ENCODE measurements around the gene BBS12. TPM values are rescaled to one million over a fixed set of nuclear protein-coding genes. Genes with fewer than 3 reads are reported as not detected.
A peak's percentile ranks its signal among the peaks of the same experiment; 100 is the strongest.

BBS12 gene
- total and polyA plus RNA-seq, 9 of the 15 experiments (the other 6 are each of a cell fraction or from before 2014, with no cell fraction given) = 2.7 to 6.5 (median 3.3) TPM

GRCh38 chr4:122775987-122776836 lies 43.7 kb downstream of the BBS12 start:
- no peaks in the 10 kb centered on the region for H4K20me1 ChIP-seq (replicated peaks; ENCODE audit: control insufficient read depth, insufficient read depth, low read length)
- peak; percentile 50 to 87 (median 69) for DNase-seq (ENCODE audit: extremely low read depth in 1 of 4, low spot score in 3 of 4)
- WGBS (ENCODE audit: insufficient coverage, low coverage, missing lambda C conversion rate) = 3% methylated on average over 6 of the region's 6 CpGs
- peak overlapping the region; percentile 59 for H3K27ac ChIP-seq (ENCODE audit: extremely low read depth, low read depth, low read length)
- intact Hi-C loops (cut with micrococcal nuclease) (no loop called here), in situ Hi-C loops (cut with MboI) (no loop called here)
- H3K9me3 ChIP-seq (replicated peaks; ENCODE audit: control insufficient read depth, insufficient read depth, low read depth, low read length) = no peaks in the 10 kb centered on the region
- H3K4me2 ChIP-seq (ENCODE audit: insufficient read depth, low read length) = peak overlapping the region; percentile 71
- H3K79me2 ChIP-seq (ENCODE audit: control insufficient read depth, insufficient read depth, low read length) = no peaks in the 10 kb centered on the region
- peak overlapping the region; percentile 70 for H2AFZ ChIP-seq (ENCODE audit: low read depth, low read length)
- H3K9ac ChIP-seq (ENCODE audit: insufficient read depth in 1 of 2, low read depth in 2 of 2, low read length in 2 of 2) = peak overlapping the region; percentile 31 to 38; a peak in 3 of 4 replicates
- H3K4me1 ChIP-seq (replicated peaks in 1 of 2; ENCODE audit: control insufficient read depth in 2 of 2, insufficient read depth in 2 of 2, low read length in 2 of 2) = peaks cover 8 to 33% of the 10 kb centered on the region in 2 experiments
- ATAC-seq = peak; percentile 86
- H3K36me3 ChIP-seq (ENCODE audit: control insufficient read depth, insufficient read depth, low read length) = no peaks in the 10 kb centered on the region
- H3K9me1 ChIP-seq (ENCODE audit: control insufficient read depth, insufficient read depth, low read length) = no peaks in the 10 kb centered on the region
- no peak overlapping the region for H3K4me3 ChIP-seq
- FAIRE-seq = peak; percentile 94
- POLR2A ChIA-PET = interaction anchor here (1.1 to 1.5 kb wide), 3 partner anchors 8 to 21 kb away, joined by 4 to 5 read pairs (median 5); no protein-coding TSS in a partner anchor
- CTCF ChIA-PET (ENCODE audit: low intra/inter-chr PET ratio) = no interaction called here
- no TSS peak for BruUV-seq (replicated peaks)
- no peaks in the 10 kb centered on the region for H3K27me3 ChIP-seq (ENCODE audit: control insufficient read depth in 2 of 2, insufficient read depth in 2 of 2, low read length in 2 of 2)
- TF ChIP-seq, protein P1, sequence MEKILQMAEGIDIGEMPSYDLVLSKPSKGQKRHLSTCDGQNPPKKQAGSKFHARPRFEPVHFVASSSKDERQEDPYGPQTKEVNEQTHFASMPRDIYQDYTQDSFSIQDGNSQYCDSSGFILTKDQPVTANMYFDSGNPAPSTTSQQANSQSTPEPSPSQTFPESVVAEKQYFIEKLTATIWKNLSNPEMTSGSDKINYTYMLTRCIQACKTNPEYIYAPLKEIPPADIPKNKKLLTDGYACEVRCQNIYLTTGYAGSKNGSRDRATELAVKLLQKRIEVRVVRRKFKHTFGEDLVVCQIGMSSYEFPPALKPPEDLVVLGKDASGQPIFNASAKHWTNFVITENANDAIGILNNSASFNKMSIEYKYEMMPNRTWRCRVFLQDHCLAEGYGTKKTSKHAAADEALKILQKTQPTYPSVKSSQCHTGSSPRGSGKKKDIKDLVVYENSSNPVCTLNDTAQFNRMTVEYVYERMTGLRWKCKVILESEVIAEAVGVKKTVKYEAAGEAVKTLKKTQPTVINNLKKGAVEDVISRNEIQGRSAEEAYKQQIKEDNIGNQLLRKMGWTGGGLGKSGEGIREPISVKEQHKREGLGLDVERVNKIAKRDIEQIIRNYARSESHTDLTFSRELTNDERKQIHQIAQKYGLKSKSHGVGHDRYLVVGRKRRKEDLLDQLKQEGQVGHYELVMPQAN (IDR thresholded peaks at IDR 0.05; ENCODE audit: borderline replicate concordance) = 0 out of 2 replicates have a peak, but pooled peaks have one; percentile 27
- TF ChIP-seq TFAP4 (CRISPR knock-in tag; IDR thresholded peaks at IDR 0.05; ENCODE audit: borderline replicate concordance) = no peak; the same call in none of the 2 replicates
- TF ChIP-seq YBX1 (IDR thresholded peaks at IDR 0.05) = no peak
- TF ChIP-seq, protein P2, sequence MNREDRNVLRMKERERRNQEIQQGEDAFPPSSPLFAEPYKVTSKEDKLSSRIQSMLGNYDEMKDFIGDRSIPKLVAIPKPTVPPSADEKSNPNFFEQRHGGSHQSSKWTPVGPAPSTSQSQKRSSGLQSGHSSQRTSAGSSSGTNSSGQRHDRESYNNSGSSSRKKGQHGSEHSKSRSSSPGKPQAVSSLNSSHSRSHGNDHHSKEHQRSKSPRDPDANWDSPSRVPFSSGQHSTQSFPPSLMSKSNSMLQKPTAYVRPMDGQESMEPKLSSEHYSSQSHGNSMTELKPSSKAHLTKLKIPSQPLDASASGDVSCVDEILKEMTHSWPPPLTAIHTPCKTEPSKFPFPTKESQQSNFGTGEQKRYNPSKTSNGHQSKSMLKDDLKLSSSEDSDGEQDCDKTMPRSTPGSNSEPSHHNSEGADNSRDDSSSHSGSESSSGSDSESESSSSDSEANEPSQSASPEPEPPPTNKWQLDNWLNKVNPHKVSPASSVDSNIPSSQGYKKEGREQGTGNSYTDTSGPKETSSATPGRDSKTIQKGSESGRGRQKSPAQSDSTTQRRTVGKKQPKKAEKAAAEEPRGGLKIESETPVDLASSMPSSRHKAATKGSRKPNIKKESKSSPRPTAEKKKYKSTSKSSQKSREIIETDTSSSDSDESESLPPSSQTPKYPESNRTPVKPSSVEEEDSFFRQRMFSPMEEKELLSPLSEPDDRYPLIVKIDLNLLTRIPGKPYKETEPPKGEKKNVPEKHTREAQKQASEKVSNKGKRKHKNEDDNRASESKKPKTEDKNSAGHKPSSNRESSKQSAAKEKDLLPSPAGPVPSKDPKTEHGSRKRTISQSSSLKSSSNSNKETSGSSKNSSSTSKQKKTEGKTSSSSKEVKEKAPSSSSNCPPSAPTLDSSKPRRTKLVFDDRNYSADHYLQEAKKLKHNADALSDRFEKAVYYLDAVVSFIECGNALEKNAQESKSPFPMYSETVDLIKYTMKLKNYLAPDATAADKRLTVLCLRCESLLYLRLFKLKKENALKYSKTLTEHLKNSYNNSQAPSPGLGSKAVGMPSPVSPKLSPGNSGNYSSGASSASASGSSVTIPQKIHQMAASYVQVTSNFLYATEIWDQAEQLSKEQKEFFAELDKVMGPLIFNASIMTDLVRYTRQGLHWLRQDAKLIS (CRISPR knock-in tag; IDR thresholded peaks at IDR 0.05) = no peak
- TF ChIP-seq ZNF668 (CRISPR knock-in tag; IDR thresholded peaks at IDR 0.05) = no peak
- TF ChIP-seq ZNF24 (IDR thresholded peaks at IDR 0.05) = no peak
- TF ChIP-seq ZNF764 (CRISPR knock-in tag; IDR thresholded peaks at IDR 0.05; ENCODE audit: low read depth) = no peak
- no peak for TF ChIP-seq HNRNPLL (IDR thresholded peaks at IDR 0.05; ENCODE audit: low read depth, low read length, poor library complexity, severe bottlenecking)
- peak; percentile 15; the same call in 1 of the 2 replicates for TF ChIP-seq EP400 (IDR thresholded peaks at IDR 0.05)
- no peak for TF ChIP-seq FOXP1 (CRISPR knock-in tag; IDR thresholded peaks at IDR 0.05)
- TF ChIP-seq ATF4 (CRISPR knock-in tag; IDR thresholded peaks at IDR 0.05) = no peak
- TF ChIP-seq POLR2A (conservative IDR thresholded peaks at IDR 0.05) = 0 out of 2 replicates have a peak, but pooled peaks have one; percentile 48
- TF ChIP-seq KHSRP (IDR thresholded peaks at IDR 0.05) = no peak

Data from K562 (cell line).